ENCODE measurements around the gene POLRMT.
A peak's percentile ranks its signal among the peaks of the same experiment; 100 is the strongest.

Gene POLRMT

DNA sequence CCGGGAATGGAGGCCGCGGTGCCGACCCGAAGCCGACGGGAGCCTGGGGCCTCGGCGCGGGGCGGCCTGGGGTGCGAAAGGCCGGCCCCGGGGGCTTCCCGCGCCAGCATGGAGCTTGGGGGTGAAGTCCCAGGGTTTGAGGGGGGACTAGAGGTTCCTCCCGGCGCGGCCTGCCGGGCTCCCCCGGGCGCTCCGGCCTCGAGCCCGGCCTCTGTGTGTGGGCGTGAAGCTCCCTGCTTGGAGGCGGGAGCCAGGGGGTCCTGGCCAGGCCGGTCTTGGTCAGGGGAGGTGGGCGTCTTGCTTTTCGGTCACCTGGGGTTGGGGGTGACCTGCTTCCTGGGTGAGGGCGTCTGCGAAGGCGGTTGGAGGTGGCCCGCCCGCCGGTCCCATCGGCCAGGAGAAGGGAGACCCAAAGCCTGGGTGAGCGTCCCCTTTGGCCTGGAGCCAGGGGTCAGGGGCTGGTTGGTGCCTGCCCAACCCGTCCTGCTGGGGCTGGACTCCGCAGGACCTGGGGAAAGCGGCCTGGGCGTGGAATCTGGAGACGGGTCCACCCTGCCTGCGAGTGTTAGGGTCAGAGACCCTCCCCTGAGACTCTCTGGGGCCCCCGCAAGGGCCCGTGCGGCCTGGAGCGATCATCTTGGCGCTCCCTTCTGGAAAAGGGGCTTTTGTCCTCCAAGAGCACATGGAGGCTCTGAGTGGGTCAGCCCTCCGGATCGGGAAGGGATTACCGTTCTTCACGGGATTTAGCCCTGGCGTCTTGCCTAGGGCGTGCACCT lies 60.4 kb downstream of the POLRMT start:
- TF ChIP-seq POLR2AphosphoS5 (IDR thresholded peaks at IDR 0.05; ENCODE audit: low read depth, low read length) = no peak
- TF ChIP-seq SPI1 (IDR thresholded peaks at IDR 0.05; ENCODE audit: low read depth, low read length) = no peak
- no peak for TF ChIP-seq TAF1 (IDR thresholded peaks at IDR 0.05; ENCODE audit: low read depth, low read length)
- no peak for TF ChIP-seq POU2F2 (IDR thresholded peaks at IDR 0.05; ENCODE audit: low read depth, low read length)
- no peak for TF ChIP-seq PAX5 (IDR thresholded peaks at IDR 0.05; ENCODE audit: insufficient read depth, low read length, severe bottlenecking)
- no peak for TF ChIP-seq POLR2A (IDR thresholded peaks at IDR 0.05; ENCODE audit: low read depth, low read length)
- peak; percentile 64 for FAIRE-seq
- no peak for DNase-seq (ENCODE audit: insufficient read length, low spot score)

GRCh38 chr19:572140-572742 lies 61.1 kb downstream of the POLRMT start, which contains the start of gene BSG:
Gene BSG, plus strand, starts transcription at chr19:572596. Its CDS starts 39 bp downstream, at chr19:572635.
- FAIRE-seq = peak; percentile 99
- peak; percentile 98 for DNase-seq (ENCODE audit: insufficient read length, low spot score)
- TF ChIP-seq POLR2AphosphoS5 (IDR thresholded peaks at IDR 0.05; ENCODE audit: low read depth, low read length) (peak; percentile 94), TAF1 (IDR thresholded peaks at IDR 0.05; ENCODE audit: low read depth, low read length) (peak; percentile 68), PAX5 (IDR thresholded peaks at IDR 0.05; ENCODE audit: insufficient read depth, low read length, severe bottlenecking) (no peak), POU2F2 (IDR thresholded peaks at IDR 0.05; ENCODE audit: low read depth, low read length) (peak; percentile 51; the same call in 1 of the 2 replicates), POLR2A (IDR thresholded peaks at IDR 0.05; ENCODE audit: low read depth, low read length) (peak; percentile 96)

- DNase-seq (ENCODE audit: insufficient read length, low spot score) (no peak), FAIRE-seq (no peak)
- TF ChIP-seq POU2F2 (IDR thresholded peaks at IDR 0.05; ENCODE audit: low read depth, low read length) (no peak), TAF1 (IDR thresholded peaks at IDR 0.05; ENCODE audit: low read depth, low read length) (no peak), PAX5 (IDR thresholded peaks at IDR 0.05; ENCODE audit: insufficient read depth, low read length, severe bottlenecking) (no peak), POLR2AphosphoS5 (IDR thresholded peaks at IDR 0.05; ENCODE audit: low read depth, low read length) (no peak), SPI1 (IDR thresholded peaks at IDR 0.05; ENCODE audit: low read depth, low read length) (no peak), POLR2A (IDR thresholded peaks at IDR 0.05; ENCODE audit: low read depth, low read length) (no peak)
Observed at GRCh38 chr19:571566-571974, 61.8 kb downstream of the POLRMT start.

GRCh38 chr19:570937-571565 lies 62.3 kb downstream of the POLRMT start:
- FAIRE-seq = peak; percentile 85
- no peak for DNase-seq (ENCODE audit: insufficient read length, low spot score)
- no peak for TF ChIP-seq POU2F2 (IDR thresholded peaks at IDR 0.05; ENCODE audit: low read depth, low read length)
- no peak for TF ChIP-seq PAX5 (IDR thresholded peaks at IDR 0.05; ENCODE audit: insufficient read depth, low read length, severe bottlenecking)
- peak; percentile 36; the same call in 1 of the 2 replicates for TF ChIP-seq SPI1 (IDR thresholded peaks at IDR 0.05; ENCODE audit: low read depth, low read length)
- TF ChIP-seq TAF1 (IDR thresholded peaks at IDR 0.05; ENCODE audit: low read depth, low read length) = 0 out of 2 replicates have a peak, but pooled peaks have one; percentile 23
- TF ChIP-seq POLR2A (IDR thresholded peaks at IDR 0.05; ENCODE audit: low read depth, low read length) = no peak
- TF ChIP-seq POLR2AphosphoS5 (IDR thresholded peaks at IDR 0.05; ENCODE audit: low read depth, low read length) = no peak

DNA sequence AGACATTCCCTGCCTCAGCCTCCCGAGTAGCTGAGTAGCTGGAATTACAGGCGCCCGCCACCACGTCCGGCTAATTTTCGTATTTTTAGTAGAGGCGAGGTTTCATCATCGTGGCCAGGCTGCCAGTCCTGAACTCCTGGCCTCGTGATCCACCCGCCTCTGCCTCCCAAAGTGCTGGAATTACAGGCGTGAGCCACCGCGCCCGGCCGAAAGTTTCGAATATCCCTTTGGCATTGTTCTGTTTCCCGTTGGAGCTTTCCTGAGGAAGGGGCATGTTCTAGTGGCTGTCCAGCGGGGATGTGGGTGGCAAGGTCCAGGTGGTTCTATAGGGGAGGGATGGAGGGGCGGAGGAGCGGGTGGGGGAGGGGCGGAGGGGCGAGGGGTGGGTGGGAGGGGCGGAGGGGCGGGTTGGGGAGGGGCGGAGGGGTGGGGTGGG lies 63.1 kb downstream of the POLRMT start:
- DNase-seq (ENCODE audit: insufficient read length, low spot score) = no peak
- no peak for TF ChIP-seq PAX5 (IDR thresholded peaks at IDR 0.05; ENCODE audit: insufficient read depth, low read length, severe bottlenecking)
- TF ChIP-seq TAF1 (IDR thresholded peaks at IDR 0.05; ENCODE audit: low read depth, low read length) = no peak
- FAIRE-seq = no peak

DNA sequence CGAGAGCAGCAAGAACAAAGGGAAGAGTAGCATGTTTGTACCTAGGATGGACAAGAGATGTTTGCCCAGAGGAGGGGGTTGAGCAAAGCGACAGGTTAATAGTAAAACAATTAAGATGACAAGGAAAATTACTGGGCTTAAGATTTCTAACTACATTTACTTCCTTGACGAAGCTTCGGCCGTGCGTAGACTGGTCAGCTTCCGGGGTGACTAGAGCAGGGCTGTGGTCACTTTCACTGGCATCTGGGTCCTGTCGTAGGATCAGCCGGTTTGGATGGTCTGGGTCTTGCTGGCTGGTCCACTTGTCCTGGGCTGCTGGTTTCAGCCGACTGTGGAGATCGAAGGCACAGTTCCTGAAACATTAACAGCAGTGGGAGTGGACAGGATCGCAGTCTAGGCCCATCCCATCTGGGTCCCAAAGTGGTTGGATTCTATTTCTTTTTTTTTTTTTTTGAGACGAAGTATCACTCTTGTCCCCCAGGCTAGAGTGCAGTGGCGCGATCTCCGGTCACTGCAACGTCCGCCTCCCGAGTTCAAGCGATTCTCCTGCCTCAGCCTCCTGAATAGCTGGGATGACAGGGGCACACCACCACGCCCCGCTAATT lies 65.9 kb downstream of the POLRMT start:
- no peak for FAIRE-seq
- TF ChIP-seq PAX5 (IDR thresholded peaks at IDR 0.05; ENCODE audit: insufficient read depth, low read length, severe bottlenecking) (no peak), POLR2A (IDR thresholded peaks at IDR 0.05; ENCODE audit: low read depth, low read length) (no peak), POU2F2 (IDR thresholded peaks at IDR 0.05; ENCODE audit: low read depth, low read length) (no peak), POLR2AphosphoS5 (IDR thresholded peaks at IDR 0.05; ENCODE audit: low read depth, low read length) (no peak), TAF1 (IDR thresholded peaks at IDR 0.05; ENCODE audit: low read depth, low read length) (no peak), SPI1 (IDR thresholded peaks at IDR 0.05; ENCODE audit: low read depth, low read length) (no peak)
- DNase-seq (ENCODE audit: insufficient read length, low spot score) = no peak
